K562 (cell line): ENCODE data around the gene SLC38A8.

Source experiments
- MLX ChIP-seq, 2 experiments: fragments of 450-650 bp in 1 of 2; sonication (generic) in 1 of 2; formaldehyde crosslinking; conservative IDR thresholded peaks; 2 replicates each; pipeline versions ENCODE4 v1.4.0 to v1.8.1; 2020 to 2022; ENCODE audit warnings: mild to moderate bottlenecking in 1 of 2, missing genetic modification reagents in 1 of 2
- NR1H2 ChIP-seq: sonication (generic); formaldehyde crosslinking; IDR thresholded peaks from 2 replicates; pipeline ENCODE4 v1.4.0; 2020; ENCODE audit warnings: mild to moderate bottlenecking, missing genetic modification reagents
- ZNF518B ChIP-seq: fragments of 250-450 bp; sonication (Bioruptor Pico); IDR thresholded peaks from 2 replicates; pipeline ENCODE4 v1.5.0; 2021; ENCODE audit warnings: mild to moderate bottlenecking, moderate library complexity

- TF ChIP-seq ZNF518B (CRISPR knock-in tag) (no peak), NR1H2 (CRISPR knock-in tag) (no peak), MLX (CRISPR knock-in tag; conservative IDR thresholded peaks at IDR 0.05) (no peak)
Measured at GRCh38 chr16:83968891-83969649, 73.5 kb downstream of the SLC38A8 start.
